ENCODE data around the gene TRAPPC4. TPM values are rescaled to one million over a fixed set of nuclear protein-coding genes. Genes with fewer than 3 reads are reported as not detected.

The TRAPPC4 gene
- total and polyA plus RNA-seq, 4 experiments from 2014 or later = 89.2 to 116 (median 94.7) TPM

DNA sequence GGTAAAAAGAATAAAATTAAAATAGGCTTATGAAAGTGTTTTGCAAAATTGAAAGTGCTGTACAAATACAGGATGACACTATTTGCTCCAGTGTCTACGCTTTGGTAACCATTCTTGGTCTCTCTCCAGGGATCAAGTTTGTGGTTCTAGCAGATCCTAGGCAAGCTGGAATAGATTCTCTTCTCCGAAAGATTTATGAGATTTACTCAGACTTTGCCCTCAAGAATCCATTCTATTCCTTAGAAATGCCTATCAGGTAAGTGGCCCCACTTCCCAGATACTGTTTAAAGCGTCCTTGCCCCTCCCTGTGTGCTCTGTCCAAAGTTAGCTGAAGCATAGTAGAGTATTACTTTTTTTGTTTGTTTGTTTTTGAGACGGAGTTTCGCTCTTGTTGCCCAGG is 3.1 kb downstream of the TRAPPC4 start:
- no peaks in the 10 kb centered on the region for H3K9me3 Mint-ChIP-seq
- ChIA-PET POLR2A (ENCODE audit: partially characterized antibody) (interaction anchor here (0.8 to 9.3 kb wide), 5 partner anchors 7 to 185 kb away, joined by 3 to 135 read pairs (median 4); partner anchors contain the start of genes CBL, CENATAC and SLC37A4), CTCF (ENCODE audit: partially characterized antibody) (interaction anchor here (1.2 kb wide), 1 partner anchor 35 kb away, joined by 4 read pairs; the partner anchor contains the start of gene HYOU1)
- Histone ChIP-seq H3K4me1 (ENCODE audit: insufficient read depth, low read length) (peaks cover 52% of the 10 kb centered on the region), H3K27me3 (ENCODE audit: insufficient read depth, low read length) (no peaks in the 10 kb centered on the region), H3K9me3 (ENCODE audit: control insufficient read depth in 1 of 2, low read length in 2 of 2) (no peaks in the 10 kb centered on the region), H3K36me3 (ENCODE audit: insufficient read depth, low read length) (peaks cover 38% of the 10 kb centered on the region), H3K4me3 (ENCODE audit: low read length in 2 of 2) (no peak overlapping the region), H3K27ac (ENCODE audit: low read depth, low read length) (no peak overlapping the region)
- peaks cover 24 to 72% (median 48%) of the 10 kb centered on the region in 4 donors for H3K4me1 Mint-ChIP-seq
- intact Hi-C loops (cut with micrococcal nuclease) = no loop called here
- peaks cover 40 to 70% of the 10 kb centered on the region in 2 donors for H3K36me3 Mint-ChIP-seq
- H3K27me3 Mint-ChIP-seq = no peaks in the 10 kb centered on the region
- H3K4me3 Mint-ChIP-seq = peak overlapping the region in 7 of 8 donors; percentile 17 to 100 (median 58)
- H3K27ac Mint-ChIP-seq = peak overlapping the region in 5 of 7 donors; percentile 24 to 79 (median 58)
- DNase-seq = no peak

DNA sequence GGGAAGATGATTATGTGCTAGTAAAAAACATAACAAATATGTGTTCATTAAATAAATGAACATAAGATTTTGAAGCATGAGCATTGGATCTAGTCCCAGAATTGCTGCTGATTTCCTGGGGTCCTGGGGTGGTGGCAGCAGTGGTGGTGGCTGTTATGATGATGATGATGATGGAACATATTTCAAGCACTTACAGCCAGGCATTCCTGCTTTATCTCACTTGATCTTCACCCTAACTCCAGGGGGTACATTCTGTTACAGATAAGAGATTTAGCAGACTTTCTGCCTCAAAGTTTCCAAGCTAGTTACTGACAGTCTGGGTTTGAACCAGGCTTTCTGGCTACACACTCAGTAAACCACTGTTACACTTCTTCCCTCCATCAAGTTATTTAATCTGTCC is 5.2 kb downstream of the TRAPPC4 start:
- Mint-ChIP-seq H3K36me3 (peaks cover 34 to 50% of the 10 kb centered on the region in 2 donors), H3K4me1 (peaks cover 24 to 63% (median 44%) of the 10 kb centered on the region in 4 donors), H3K4me3 (peak overlapping the region in 2 of 8 donors; percentile 22 to 54), H3K27me3 (no peaks in the 10 kb centered on the region), H3K9me3 (no peaks in the 10 kb centered on the region), H3K27ac (peak overlapping the region in 4 of 7 donors; percentile 1 to 58 (median 13))
- Histone ChIP-seq H3K4me1 (ENCODE audit: insufficient read depth, low read length) (peaks cover 47% of the 10 kb centered on the region), H3K36me3 (ENCODE audit: insufficient read depth, low read length) (peaks cover 36% of the 10 kb centered on the region), H3K9me3 (ENCODE audit: control insufficient read depth in 1 of 2, low read length in 2 of 2) (no peaks in the 10 kb centered on the region), H3K4me3 (ENCODE audit: low read length in 2 of 2) (no peak overlapping the region), H3K27ac (ENCODE audit: low read depth, low read length) (no peak overlapping the region), H3K27me3 (ENCODE audit: insufficient read depth, low read length) (no peaks in the 10 kb centered on the region)
- intact Hi-C loops (cut with micrococcal nuclease) = no loop called here
- ChIA-PET POLR2A (ENCODE audit: partially characterized antibody) (interaction anchor here (1.1 to 3.2 kb wide), 4 partner anchors 26 to 72 kb away, joined by 3 to 10 read pairs (median 6); partner anchors contain the start of genes CENATAC, HMBS and VPS11), CTCF (ENCODE audit: partially characterized antibody) (interaction anchor here (1.0 to 1.2 kb wide), 2 partner anchors 76 to 253 kb away, joined by 3 to 4 read pairs; no protein-coding TSS in a partner anchor)
- no peak for DNase-seq

DNA sequence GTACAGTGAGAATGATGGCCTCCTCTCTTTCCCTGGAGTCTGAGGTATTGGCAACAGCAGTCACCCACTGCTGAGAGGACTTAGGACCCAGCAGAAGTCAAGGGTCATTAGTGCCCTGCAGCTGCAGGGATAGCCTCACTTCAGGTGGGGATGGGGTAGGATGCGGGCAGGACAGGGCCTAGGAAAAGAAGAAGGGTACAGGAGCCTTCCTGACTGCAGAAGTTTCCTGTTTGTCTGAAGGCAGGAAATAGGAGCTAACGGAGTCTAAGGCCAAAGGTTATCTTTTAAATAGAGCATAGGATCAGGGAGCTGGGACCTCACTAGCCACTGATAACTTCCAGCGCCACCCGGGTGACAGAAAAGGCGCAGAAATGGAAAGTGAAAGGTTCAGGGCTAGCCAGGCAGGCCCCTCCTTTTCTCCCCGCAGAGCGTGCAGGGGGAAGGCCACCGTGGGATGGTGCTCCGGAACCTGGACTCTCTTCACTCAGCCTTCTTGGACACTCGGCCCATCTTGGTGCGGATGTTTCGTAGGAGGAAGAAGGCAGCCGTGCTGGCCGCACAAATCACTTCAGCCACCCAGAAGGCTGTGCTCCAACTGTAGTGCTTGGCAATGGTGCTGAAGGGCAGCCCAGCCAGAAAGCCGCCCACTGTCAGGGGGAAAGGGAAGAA is 6.0 kb downstream of the TRAPPC4 start:
- CTCF ChIA-PET (ENCODE audit: partially characterized antibody) = no interaction called here
- Mint-ChIP-seq H3K27ac (peak overlapping the region in 4 of 7 donors; percentile 68 to 75 (median 71)), H3K36me3 (peaks cover 34 to 48% of the 10 kb centered on the region in 2 donors), H3K9me3 (no peaks in the 10 kb centered on the region), H3K4me3 (peak overlapping the region in 1 of 8 donors; percentile 6), H3K27me3 (no peaks in the 10 kb centered on the region), H3K4me1 (peaks cover 30 to 65% (median 49%) of the 10 kb centered on the region in 4 donors)
- no peaks in the 10 kb centered on the region for H3K9me3 ChIP-seq (ENCODE audit: control insufficient read depth in 1 of 2, low read length in 2 of 2)
- peaks cover 55% of the 10 kb centered on the region for H3K4me1 ChIP-seq (ENCODE audit: insufficient read depth, low read length)
- no peaks in the 10 kb centered on the region for H3K27me3 ChIP-seq (ENCODE audit: insufficient read depth, low read length)
- POLR2A ChIA-PET (ENCODE audit: partially characterized antibody) = interaction anchor here (1.0 to 2.4 kb wide), 4 partner anchors 42 to 97 kb away, joined by 3 to 7 read pairs (median 4); partner anchors contain the start of genes HINFP and HMBS
- intact Hi-C loops (cut with micrococcal nuclease) = no loop called here
- peaks cover 36% of the 10 kb centered on the region for H3K36me3 ChIP-seq (ENCODE audit: insufficient read depth, low read length)
- no peak for DNase-seq
- H3K4me3 ChIP-seq (ENCODE audit: low read length in 2 of 2) = no peak overlapping the region
- H3K27ac ChIP-seq (ENCODE audit: low read depth, low read length) = no peak overlapping the region

DNA sequence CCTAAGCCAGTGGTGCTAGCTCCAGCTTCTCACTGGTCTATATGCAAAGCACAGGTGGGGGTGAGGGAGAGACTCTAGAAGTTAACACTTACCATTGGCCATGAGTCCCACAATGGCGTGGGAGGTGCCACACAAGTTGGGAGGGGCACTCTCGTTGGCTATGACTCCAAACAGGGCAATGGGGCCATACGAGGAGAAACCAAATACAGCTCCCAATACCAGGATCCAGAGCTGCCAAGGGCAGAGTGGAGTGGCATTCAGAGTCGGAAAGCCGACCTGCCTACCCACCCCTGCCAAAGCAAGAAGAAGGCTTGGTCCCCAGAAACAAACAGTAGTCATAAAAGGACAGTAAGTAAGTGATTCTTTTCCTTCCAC is 6.5 kb downstream of the TRAPPC4 start:
- ChIA-PET CTCF (ENCODE audit: partially characterized antibody) (no interaction called here), POLR2A (ENCODE audit: partially characterized antibody) (interaction anchor here (1.0 to 2.4 kb wide), 4 partner anchors 42 to 96 kb away, joined by 3 to 7 read pairs (median 4); partner anchors contain the start of genes HINFP and HMBS)
- H3K4me3 Mint-ChIP-seq = no peak overlapping the region
- H3K4me3 ChIP-seq (ENCODE audit: low read length in 2 of 2) = no peak overlapping the region
- H3K27ac Mint-ChIP-seq = peak overlapping the region in 6 of 7 donors; percentile 37 to 71 (median 69)
- H3K4me1 ChIP-seq (ENCODE audit: insufficient read depth, low read length) = peaks cover 55% of the 10 kb centered on the region
- H3K27me3 ChIP-seq (ENCODE audit: insufficient read depth, low read length) = no peaks in the 10 kb centered on the region
- H3K36me3 Mint-ChIP-seq = peaks cover 32 to 43% of the 10 kb centered on the region in 2 donors
- no peaks in the 10 kb centered on the region for H3K9me3 ChIP-seq (ENCODE audit: control insufficient read depth in 1 of 2, low read length in 2 of 2)
- DNase-seq = no peak
- no peaks in the 10 kb centered on the region for H3K27me3 Mint-ChIP-seq
- no peaks in the 10 kb centered on the region for H3K9me3 Mint-ChIP-seq
- intact Hi-C loops (cut with micrococcal nuclease) = no loop called here
- H3K27ac ChIP-seq (ENCODE audit: low read depth, low read length) = no peak overlapping the region
- peaks cover 36% of the 10 kb centered on the region for H3K36me3 ChIP-seq (ENCODE audit: insufficient read depth, low read length)
- H3K4me1 Mint-ChIP-seq = peaks cover 28 to 65% (median 48%) of the 10 kb centered on the region in 4 donors

DNA sequence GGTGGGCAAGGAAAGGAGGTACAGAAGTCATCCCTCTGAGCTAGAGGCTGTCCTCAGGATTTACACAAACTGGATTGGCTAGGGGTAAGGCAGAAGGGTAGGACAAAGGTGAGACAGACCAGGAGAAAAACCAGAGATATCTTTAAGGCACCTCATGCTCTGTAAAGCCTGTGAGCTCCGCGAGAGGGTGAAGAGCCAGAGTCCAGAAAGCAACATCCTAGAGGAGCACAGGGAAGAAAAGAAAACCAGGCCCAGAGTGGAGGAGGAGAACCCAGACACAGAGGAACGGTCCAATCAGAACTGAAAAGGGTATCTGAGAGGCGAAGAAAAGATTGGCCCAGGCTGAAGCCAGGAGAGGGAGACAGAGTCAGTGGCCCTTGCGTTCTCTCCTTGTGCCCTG is 7.0 kb downstream of the TRAPPC4 start:
- H3K27ac ChIP-seq (ENCODE audit: low read depth, low read length) = no peak overlapping the region
- Mint-ChIP-seq H3K9me3 (no peaks in the 10 kb centered on the region), H3K4me1 (peaks cover 25 to 61% (median 47%) of the 10 kb centered on the region in 4 donors), H3K36me3 (peaks cover 31 to 41% of the 10 kb centered on the region in 2 donors), H3K27me3 (no peaks in the 10 kb centered on the region), H3K4me3 (no peak overlapping the region), H3K27ac (peak overlapping the region in 6 of 7 donors; percentile 60 to 71 (median 69))
- H3K27me3 ChIP-seq (ENCODE audit: insufficient read depth, low read length) = no peaks in the 10 kb centered on the region
- ChIA-PET POLR2A (ENCODE audit: partially characterized antibody) (no interaction called here), CTCF (ENCODE audit: partially characterized antibody) (no interaction called here)
- no peaks in the 10 kb centered on the region for H3K9me3 ChIP-seq (ENCODE audit: control insufficient read depth in 1 of 2, low read length in 2 of 2)
- no peak overlapping the region for H3K4me3 ChIP-seq (ENCODE audit: low read length in 2 of 2)
- no peak for DNase-seq
- H3K36me3 ChIP-seq (ENCODE audit: insufficient read depth, low read length) = peaks cover 36% of the 10 kb centered on the region
- peaks cover 51% of the 10 kb centered on the region for H3K4me1 ChIP-seq (ENCODE audit: insufficient read depth, low read length)
- intact Hi-C loops (cut with micrococcal nuclease) = no loop called here

DNA sequence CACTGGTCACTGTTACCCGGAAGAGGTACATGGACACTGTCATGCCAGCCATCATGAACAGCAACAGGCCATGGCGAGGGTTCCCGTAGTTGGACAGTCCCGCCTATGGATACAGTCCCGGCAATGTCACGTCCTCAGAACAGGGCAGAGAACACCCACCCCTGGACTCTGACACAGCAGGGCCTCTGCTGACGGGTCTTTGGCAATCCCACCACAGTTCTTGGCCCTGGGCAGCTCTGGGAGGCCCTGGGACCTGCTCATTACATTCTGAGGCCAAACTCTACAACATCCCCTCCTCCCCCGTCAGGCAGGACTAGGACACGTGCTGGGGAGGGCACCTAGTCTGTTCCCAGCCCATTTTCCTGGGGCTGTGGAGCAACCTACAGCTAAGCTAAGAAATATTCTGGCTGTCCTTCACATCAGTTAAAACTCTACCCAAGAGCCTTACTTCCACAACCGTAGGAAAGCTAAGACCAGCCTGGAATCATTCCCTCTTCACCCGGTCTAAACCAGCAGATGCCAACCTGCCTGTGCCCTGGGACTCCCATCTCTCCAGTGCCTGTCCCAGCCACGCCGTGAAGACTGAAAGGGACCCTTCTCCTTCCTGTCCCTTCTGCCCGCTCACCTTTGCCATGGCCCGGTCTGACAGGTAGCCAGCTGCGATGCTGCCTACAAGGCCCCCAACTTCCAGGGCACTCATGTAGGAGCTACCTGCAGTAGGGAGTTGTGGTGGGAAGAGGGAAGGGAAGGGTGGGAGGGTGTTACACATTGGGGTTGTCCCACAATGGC is 7.6 kb downstream of the TRAPPC4 start:
- Mint-ChIP-seq H3K27me3 (no peaks in the 10 kb centered on the region), H3K27ac (peak overlapping the region in 4 of 7 donors; percentile 36 to 68 (median 56)), H3K4me3 (no peak overlapping the region), H3K9me3 (no peaks in the 10 kb centered on the region), H3K36me3 (peaks cover 31 to 40% of the 10 kb centered on the region in 2 donors), H3K4me1 (peaks cover 26 to 64% (median 43%) of the 10 kb centered on the region in 4 donors)
- Histone ChIP-seq H3K27me3 (ENCODE audit: insufficient read depth, low read length) (no peaks in the 10 kb centered on the region), H3K27ac (ENCODE audit: low read depth, low read length) (no peak overlapping the region), H3K4me1 (ENCODE audit: insufficient read depth, low read length) (peaks cover 46% of the 10 kb centered on the region), H3K36me3 (ENCODE audit: insufficient read depth, low read length) (peaks cover 34% of the 10 kb centered on the region), H3K4me3 (ENCODE audit: low read length in 2 of 2) (no peak overlapping the region), H3K9me3 (ENCODE audit: control insufficient read depth in 1 of 2, low read length in 2 of 2) (no peaks in the 10 kb centered on the region)
- intact Hi-C loops (cut with micrococcal nuclease) = no loop called here
- ChIA-PET CTCF (ENCODE audit: partially characterized antibody) (no interaction called here), POLR2A (ENCODE audit: partially characterized antibody) (interaction anchor here (6.2 kb wide), 1 partner anchor 8 kb away, joined by 135 read pairs; the partner anchor contains the start of genes RPS25 and TRAPPC4)
- DNase-seq = no peak

All from CD4-positive, alpha-beta memory T cell (primary cell).